Heart left ventricle (tissue), 16 donors: ENCODE results near the gene PSEN1. TPM values are rescaled to one million over a fixed set of nuclear protein-coding genes. Genes with fewer than 3 reads are reported as not detected.
A peak's percentile ranks its signal among the peaks of the same experiment; 100 is the strongest.

ENCODE experiments used
- ATAC-seq, 4 donors: fragments of 200-7000 bp; cut with Tn5 transposase; one replicate each; pipeline ENCODE4 v1.9.1; 2020 to 2022; ENCODE audit warnings: moderate library complexity in 4 of 4, mild to moderate bottlenecking in 3 of 4, moderate number of reproducible peaks in 1 of 4
- DNase-seq, 5 donors: peaks; one replicate each; pipeline ENCODE4 v3.0.0-alpha.2; 2020
- H3K27ac ChIP-seq, 12 donors: fragments of 200-600 bp; sonication (generic) in 4 of 12; one replicate each; pipeline versions ENCODE4 v1.5.0 to v1.8.0; 2016 to 2022; ENCODE audit warnings: mild to moderate bottlenecking in 2 of 12
- H3K27me3 ChIP-seq, 9 donors: fragments of 200-600 bp; sonication (generic) in 2 of 9; one replicate each; pipeline versions ENCODE4 v1.5.1 to v1.8.0; 2016 to 2022; ENCODE audit warnings: mild to moderate bottlenecking in 3 of 9
- H3K36me3 ChIP-seq, 9 donors: fragments of 200-600 bp; sonication (generic) in 2 of 9; one replicate each; pipeline versions ENCODE4 v1.5.0 to v1.8.0; 2018 to 2022; ENCODE audit warnings: mild to moderate bottlenecking in 2 of 9
- H3K4me1 ChIP-seq, 12 donors: fragments of 200-600 bp; sonication (generic) in 4 of 12; one replicate each; pipeline versions ENCODE4 v1.5.0 to v1.8.0; 2016 to 2022; ENCODE audit warnings: mild to moderate bottlenecking in 3 of 12
- H3K4me3 ChIP-seq, 12 donors: fragments of 200-600 bp; sonication (generic) in 4 of 12; one replicate each; pipeline versions ENCODE4 v1.5.0 to v1.8.0; 2017 to 2022; ENCODE audit warnings: mild to moderate bottlenecking in 9 of 12, moderate library complexity in 4 of 12
- H3K9me3 ChIP-seq, 12 donors: fragments of 200-600 bp; sonication (generic) in 4 of 12; one replicate each; pipeline versions ENCODE4 v1.5.0 to v1.8.0; 2016 to 2022; ENCODE audit warnings: mild to moderate bottlenecking in 1 of 12
- POLR2A ChIP-seq, 2 donors: fragments of 450-650 bp; IDR thresholded peaks; one replicate each; pipeline ENCODE4 v1.6.1; 2017; ENCODE audit warnings: antibody characterized with exemption in 2 of 2, mild to moderate bottlenecking in 2 of 2, moderate library complexity in 2 of 2
- WGBS, 4 donors: extraction: QIAGEN DNeasy Blood & Tissue Kit in 2 of 4; methylation state at CpG; one replicate each; pipeline versions ENCODE4 v1.1.5 to v1.1.7; 2013 to 2018; 5-methylcytosine and 5-hydroxymethylcytosine counted together
- intact Hi-C, 10 donors: fragments of 100-400 bp; cut with DNase I; formaldehyde crosslinking; loops; one replicate each; pipeline versions ENCODE4 v1.11.1 to v1.14.2; 2022
- polyA plus RNA-seq, 2 donors: library from polyadenylated mRNA; stranded (reverse); fragments of 200-250 nt; gene quantifications; one replicate each; pipeline ENCODE4 v1.2.3, GENCODE V29; 2013
- total RNA-seq, 9 donors: library from RNA; depleted of rRNA in 2 of 9; stranded (reverse); fragments of >200 nt in 2 of 9; fragmentation: NEBNext Ultra II Directional in 3 of 9; extraction: Animal tissue kit (Norgen Biotek cat#: 25700) in 3 of 9; gene quantifications; one replicate each; pipeline versions ENCODE4 v1.1.0 to v1.2.4, GENCODE V29; 2016 to 2023
- TF ChIP-seq, protein P1 (sequence below), 12 donors: fragments of 200-600 bp; sonication (generic) in 4 of 12; IDR thresholded peaks; one replicate each; pipeline versions ENCODE4 v1.5.0 to v1.8.0; 2018 to 2022; ENCODE audit warnings: antibody characterized with exemption in 12 of 12, mild to moderate bottlenecking in 5 of 12
- donor health status: ischemic (EF 13 %, LVEDD 7.1; RV severe dilation, severe dysfunction).
- donor health status: healthy with polysubstance abuse.
- donor health status: DM: no; HTN: yes; CAD: no.
- donor health status: DM: no; HTN: no; CAD: no.
- donor health status: ischemic (EF 25% LVEDD 6.9; RV normal size, moderate dysfunction).
- donor health status: ischemic (EF 25% LVEDD 5.7; RV mildly dilated, moderate dysfunction).
- donor health status: healthy.
- donor health status: DM: yes; HTN: yes; CAD: no.
- donor health status: ischemic (EF 35%, LVEDD 5.7; RV mildly dilated, moderate dysfunction).
- donor health status: nonischemic (EF 11% LVEDD 7.7; RV severe dilation, severe dysfunction).
- donor health status: DM: yes; HTN: yes; CAD: no.
- donor health status: PGD.
- donor health status: ischemic (EF 29% LVEDD 5.4; RV normal size, mild dysfunction).
- donor health status: nonischemic (EF 23%, LVEDD 6.1; RV moderate dilation, normal function).

Gene PSEN1
- total and polyA plus RNA-seq, 11 donors = 11.6 to 44.1 (median 22.4) TPM

GRCh38 chr14:73225496-73225895 lies 89.2 kb downstream of the PSEN1 start:
- H3K4me1 ChIP-seq = peaks cover 0 to 20% (median 12%) of the 10 kb centered on the region in 12 donors
- 90 to 93% (median 91%) methylated on average over 4 of the region's 4 CpGs for WGBS, 4 donors
- H3K4me3 ChIP-seq = no peak overlapping the region
- intact Hi-C loops = no loop called here
- no peak for ATAC-seq
- H3K27ac ChIP-seq = no peak overlapping the region
- no peaks in the 10 kb centered on the region for H3K27me3 ChIP-seq
- DNase-seq = no peak
- TF ChIP-seq, protein P1, sequence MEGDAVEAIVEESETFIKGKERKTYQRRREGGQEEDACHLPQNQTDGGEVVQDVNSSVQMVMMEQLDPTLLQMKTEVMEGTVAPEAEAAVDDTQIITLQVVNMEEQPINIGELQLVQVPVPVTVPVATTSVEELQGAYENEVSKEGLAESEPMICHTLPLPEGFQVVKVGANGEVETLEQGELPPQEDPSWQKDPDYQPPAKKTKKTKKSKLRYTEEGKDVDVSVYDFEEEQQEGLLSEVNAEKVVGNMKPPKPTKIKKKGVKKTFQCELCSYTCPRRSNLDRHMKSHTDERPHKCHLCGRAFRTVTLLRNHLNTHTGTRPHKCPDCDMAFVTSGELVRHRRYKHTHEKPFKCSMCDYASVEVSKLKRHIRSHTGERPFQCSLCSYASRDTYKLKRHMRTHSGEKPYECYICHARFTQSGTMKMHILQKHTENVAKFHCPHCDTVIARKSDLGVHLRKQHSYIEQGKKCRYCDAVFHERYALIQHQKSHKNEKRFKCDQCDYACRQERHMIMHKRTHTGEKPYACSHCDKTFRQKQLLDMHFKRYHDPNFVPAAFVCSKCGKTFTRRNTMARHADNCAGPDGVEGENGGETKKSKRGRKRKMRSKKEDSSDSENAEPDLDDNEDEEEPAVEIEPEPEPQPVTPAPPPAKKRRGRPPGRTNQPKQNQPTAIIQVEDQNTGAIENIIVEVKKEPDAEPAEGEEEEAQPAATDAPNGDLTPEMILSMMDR (IDR thresholded peaks at IDR 0.05) = no peak
- no peak for TF ChIP-seq POLR2A (IDR thresholded peaks at IDR 0.05)
- no peaks in the 10 kb centered on the region for H3K9me3 ChIP-seq
- H3K36me3 ChIP-seq = peaks cover 0 to 31% (median 22%) of the 10 kb centered on the region in 9 donors

GRCh38 chr14:73227812-73228781 lies 91.8 kb downstream of the PSEN1 start:
- WGBS, 4 donors = 39 to 56% (median 43%) methylated on average over 22 to 25 of the region's 25 CpGs
- DNase-seq = peak in 4 of 5 donors; percentile 58 to 73 (median 62)
- intact Hi-C loops = no loop called here
- Histone ChIP-seq H3K36me3 (peaks cover 0 to 16% (median 0%) of the 10 kb centered on the region in 9 donors), H3K27ac (peak overlapping the region in 7 of 12 donors; percentile 11 to 58 (median 40)), H3K9me3 (no peaks in the 10 kb centered on the region), H3K4me3 (peak overlapping the region in 1 of 12 donors; percentile 14), H3K27me3 (peaks cover 0 to 3% (median 0%) of the 10 kb centered on the region in 9 donors), H3K4me1 (peaks cover 0 to 29% (median 12%) of the 10 kb centered on the region in 12 donors)
- TF ChIP-seq, protein P1 (IDR thresholded peaks at IDR 0.05) = no peak
- no peak for TF ChIP-seq POLR2A (IDR thresholded peaks at IDR 0.05)
- peak; percentile 50 to 75 (median 66) for ATAC-seq

DNA sequence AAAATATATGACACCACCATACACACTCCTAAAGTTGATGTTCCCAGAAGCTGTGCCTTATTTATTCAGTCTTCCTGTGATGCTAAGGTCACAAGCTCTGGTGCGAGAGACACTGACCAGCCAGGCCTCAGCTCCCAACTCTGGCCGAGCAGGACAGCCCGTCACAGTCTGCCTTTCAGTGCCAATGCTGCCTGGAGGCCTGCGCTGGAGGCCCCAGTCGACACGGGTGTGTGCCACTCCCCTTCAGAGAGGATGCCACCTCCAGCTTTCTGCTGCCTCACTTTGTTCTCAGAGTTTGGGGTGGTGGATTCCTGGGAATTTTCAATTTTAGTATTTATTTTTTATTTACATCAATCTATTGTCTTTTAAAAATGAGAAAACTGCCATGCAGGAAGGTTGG lies 93.7 kb downstream of the PSEN1 start:
- intact Hi-C loops = no loop called here

More for the DNA sequence above, 93.7 kb downstream of the PSEN1 start:
- Histone ChIP-seq H3K27me3 (peaks cover 0 to 14% (median 0%) of the 10 kb centered on the region in 9 donors), H3K27ac (no peak overlapping the region), H3K36me3 (peaks cover 0 to 15% (median 0%) of the 10 kb centered on the region in 9 donors), H3K4me1 (peaks cover 0 to 30% (median 13%) of the 10 kb centered on the region in 12 donors), H3K4me3 (no peak overlapping the region), H3K9me3 (no peaks in the 10 kb centered on the region)
- 95 to 98% (median 96%) methylated on average over 6 of the region's 6 CpGs for WGBS, 4 donors
- no peak for ATAC-seq
- TF ChIP-seq, protein P1 (IDR thresholded peaks at IDR 0.05) = no peak
- TF ChIP-seq POLR2A (IDR thresholded peaks at IDR 0.05) = no peak
- no peak for DNase-seq
